ENCODE results near the gene PTPRN2.

The PTPRN2 gene

GRCh38 chr7:158024881-158025280 is 562.7 kb downstream of the PTPRN2 start:
- no peak for DNase-seq (ENCODE audit: low read depth in 1 of 2, low spot score in 1 of 2)

GRCh38 chr7:158024351-158024715 is 563.3 kb downstream of the PTPRN2 start:
- DNase-seq (ENCODE audit: low read depth in 1 of 2, low spot score in 1 of 2) = no peak

GRCh38 chr7:158023681-158024350 is 563.8 kb downstream of the PTPRN2 start:
- DNase-seq (ENCODE audit: low read depth in 1 of 2, low spot score in 1 of 2) = no peak

GRCh38 chr7:158023157-158023556 is 564.5 kb downstream of the PTPRN2 start:
- no peak for DNase-seq (ENCODE audit: low read depth in 1 of 2, low spot score in 1 of 2)

- no peak for DNase-seq (ENCODE audit: low read depth in 1 of 2, low spot score in 1 of 2)
Observed at GRCh38 chr7:158022601-158023000, 565.0 kb downstream of the PTPRN2 start.

- no peak for DNase-seq (ENCODE audit: low read depth in 1 of 2, low spot score in 1 of 2)
Observed at GRCh38 chr7:158021836-158022235, 565.8 kb downstream of the PTPRN2 start.

GRCh38 chr7:158020706-158021095 is 566.9 kb downstream of the PTPRN2 start:
- no peak for DNase-seq (ENCODE audit: low read depth in 1 of 2, low spot score in 1 of 2)

- DNase-seq (ENCODE audit: low read depth in 1 of 2, low spot score in 1 of 2) = no peak
Observed at GRCh38 chr7:158019726-158020705, 567.6 kb downstream of the PTPRN2 start.

GRCh38 chr7:158018971-158019645 is 568.5 kb downstream of the PTPRN2 start:
- DNase-seq (ENCODE audit: low read depth in 1 of 2, low spot score in 1 of 2) = no peak

- DNase-seq (ENCODE audit: low read depth in 1 of 2, low spot score in 1 of 2) = no peak
Observed at GRCh38 chr7:158018098-158018762, 569.4 kb downstream of the PTPRN2 start.

- DNase-seq (ENCODE audit: low read depth in 1 of 2, low spot score in 1 of 2) = no peak
Observed at GRCh38 chr7:158017111-158018097, 570.2 kb downstream of the PTPRN2 start.

- DNase-seq (ENCODE audit: low read depth in 1 of 2, low spot score in 1 of 2) = no peak
Observed at GRCh38 chr7:158016180-158017097, 571.2 kb downstream of the PTPRN2 start.

- DNase-seq (ENCODE audit: low read depth in 1 of 2, low spot score in 1 of 2) = no peak
Observed at GRCh38 chr7:158015403-158016179, 572.0 kb downstream of the PTPRN2 start.

- no peak for DNase-seq (ENCODE audit: low read depth in 1 of 2, low spot score in 1 of 2)
Observed at GRCh38 chr7:158014976-158015375, 572.6 kb downstream of the PTPRN2 start.

GRCh38 chr7:158013085-158013668 is 574.4 kb downstream of the PTPRN2 start:
- DNase-seq (ENCODE audit: low read depth in 1 of 2, low spot score in 1 of 2) = no peak

GRCh38 chr7:158011941-158012340 is 575.7 kb downstream of the PTPRN2 start:
- DNase-seq (ENCODE audit: low read depth in 1 of 2, low spot score in 1 of 2) = no peak

GRCh38 chr7:158010961-158011693 is 576.5 kb downstream of the PTPRN2 start:
- DNase-seq (ENCODE audit: low read depth in 1 of 2, low spot score in 1 of 2) = no peak
